Measurements from ENCODE around the gene HMCN2. TPM values are rescaled to one million over a fixed set of nuclear protein-coding genes. Genes with fewer than 3 reads are reported as not detected.

HMCN2 gene
- total RNA-seq, 4 donors from 2014 or later, result 9.6 to 21.1 (median 15.5) TPM

GRCh38 chr9:130390986-130391385, 125.4 kb downstream of the HMCN2 start:
- TF ChIP-seq POLR2A (IDR thresholded peaks at IDR 0.05) (no peak), POLR2AphosphoS5 (IDR thresholded peaks at IDR 0.05) (no peak), EP300 (IDR thresholded peaks at IDR 0.05) (no peak)
- TF ChIP-seq, protein P1, sequence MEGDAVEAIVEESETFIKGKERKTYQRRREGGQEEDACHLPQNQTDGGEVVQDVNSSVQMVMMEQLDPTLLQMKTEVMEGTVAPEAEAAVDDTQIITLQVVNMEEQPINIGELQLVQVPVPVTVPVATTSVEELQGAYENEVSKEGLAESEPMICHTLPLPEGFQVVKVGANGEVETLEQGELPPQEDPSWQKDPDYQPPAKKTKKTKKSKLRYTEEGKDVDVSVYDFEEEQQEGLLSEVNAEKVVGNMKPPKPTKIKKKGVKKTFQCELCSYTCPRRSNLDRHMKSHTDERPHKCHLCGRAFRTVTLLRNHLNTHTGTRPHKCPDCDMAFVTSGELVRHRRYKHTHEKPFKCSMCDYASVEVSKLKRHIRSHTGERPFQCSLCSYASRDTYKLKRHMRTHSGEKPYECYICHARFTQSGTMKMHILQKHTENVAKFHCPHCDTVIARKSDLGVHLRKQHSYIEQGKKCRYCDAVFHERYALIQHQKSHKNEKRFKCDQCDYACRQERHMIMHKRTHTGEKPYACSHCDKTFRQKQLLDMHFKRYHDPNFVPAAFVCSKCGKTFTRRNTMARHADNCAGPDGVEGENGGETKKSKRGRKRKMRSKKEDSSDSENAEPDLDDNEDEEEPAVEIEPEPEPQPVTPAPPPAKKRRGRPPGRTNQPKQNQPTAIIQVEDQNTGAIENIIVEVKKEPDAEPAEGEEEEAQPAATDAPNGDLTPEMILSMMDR (IDR thresholded peaks at IDR 0.05), result no peak
- no peaks in the 10 kb centered on the region for H3K4me1 ChIP-seq
- H3K27ac ChIP-seq, result no peak overlapping the region
- no peaks in the 10 kb centered on the region for H3K9me3 ChIP-seq
- no peak overlapping the region for H3K4me3 ChIP-seq
- H3K27me3 ChIP-seq, result no peaks in the 10 kb centered on the region
- peaks cover 0 to 90% of the 10 kb centered on the region in 2 donors for H3K36me3 ChIP-seq
- ATAC-seq, result no peak
- WGBS, 2 donors (ENCODE audit: low coverage in 1 of 2), result 90% methylated on average over 2 of the region's 27 CpGs; no CpG with 5 or more reads in 1 of the 2 donors

- TF ChIP-seq EP300 (IDR thresholded peaks at IDR 0.05) (no peak), POLR2AphosphoS5 (IDR thresholded peaks at IDR 0.05) (no peak)
- Histone ChIP-seq H3K4me3 (no peak overlapping the region), H3K4me1 (no peaks in the 10 kb centered on the region), H3K27ac (no peak overlapping the region), H3K36me3 (peaks cover 0 to 90% of the 10 kb centered on the region in 2 donors), H3K9me3 (no peaks in the 10 kb centered on the region), H3K27me3 (no peaks in the 10 kb centered on the region)
- ATAC-seq, result no peak
- 80% methylated on average over 1 of the region's 13 CpGs; no CpG with 5 or more reads in 1 of the 2 donors for WGBS, 2 donors (ENCODE audit: low coverage in 1 of 2)
Measured at GRCh38 chr9:130391866-130392265, 126.3 kb downstream of the HMCN2 start.

GRCh38 chr9:130393681-130394071, 128.1 kb downstream of the HMCN2 start:
- ATAC-seq, result no peak
- Histone ChIP-seq H3K4me3 (no peak overlapping the region), H3K4me1 (no peaks in the 10 kb centered on the region), H3K27ac (no peak overlapping the region), H3K27me3 (no peaks in the 10 kb centered on the region), H3K9me3 (no peaks in the 10 kb centered on the region), H3K36me3 (peaks cover 0 to 87% of the 10 kb centered on the region in 2 donors)
- 70% methylated on average over 7 of the region's 16 CpGs; no CpG with 5 or more reads in 1 of the 2 donors for WGBS, 2 donors (ENCODE audit: low coverage in 1 of 2)
- TF ChIP-seq POLR2AphosphoS5 (IDR thresholded peaks at IDR 0.05) (no peak), POLR2A (IDR thresholded peaks at IDR 0.05) (no peak), EP300 (IDR thresholded peaks at IDR 0.05) (no peak)
- TF ChIP-seq, protein P1 (IDR thresholded peaks at IDR 0.05), result no peak

DNA sequence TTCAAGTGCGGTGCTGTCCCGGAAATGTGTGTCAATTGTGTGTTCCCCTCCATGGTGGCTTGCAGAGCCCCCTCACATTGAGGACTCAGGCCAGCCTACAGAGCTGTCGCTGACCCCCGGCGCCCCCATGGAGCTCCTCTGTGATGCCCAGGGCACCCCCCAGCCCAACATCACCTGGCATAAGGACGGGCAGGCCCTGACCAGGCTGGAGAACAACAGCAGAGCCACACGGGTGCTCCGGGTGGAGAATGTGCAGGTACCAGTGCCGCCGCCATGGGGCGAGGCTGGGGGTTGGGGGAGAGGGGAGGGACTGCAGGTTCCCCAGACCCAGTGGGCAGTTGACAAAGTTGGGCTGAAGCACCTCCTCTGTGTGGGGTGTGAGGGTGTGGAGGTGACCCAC, 128.8 kb downstream of the HMCN2 start:
- TF ChIP-seq EP300 (IDR thresholded peaks at IDR 0.05) (no peak), POLR2AphosphoS5 (IDR thresholded peaks at IDR 0.05) (no peak), POLR2A (IDR thresholded peaks at IDR 0.05) (no peak)
- TF ChIP-seq, protein P1 (IDR thresholded peaks at IDR 0.05), result no peak
- Histone ChIP-seq H3K27ac (no peak overlapping the region), H3K27me3 (no peaks in the 10 kb centered on the region), H3K4me1 (no peaks in the 10 kb centered on the region), H3K9me3 (no peaks in the 10 kb centered on the region), H3K4me3 (no peak overlapping the region), H3K36me3 (peaks cover 0 to 82% of the 10 kb centered on the region in 2 donors)
- WGBS, 2 donors (ENCODE audit: low coverage in 1 of 2), result no CpG with 5 or more reads among the region's 11 CpGs
- ATAC-seq, result no peak

GRCh38 chr9:130394814-130395470, 129.4 kb downstream of the HMCN2 start:
- Histone ChIP-seq H3K27me3 (no peaks in the 10 kb centered on the region), H3K4me1 (no peaks in the 10 kb centered on the region), H3K27ac (no peak overlapping the region), H3K36me3 (peaks cover 0 to 82% of the 10 kb centered on the region in 2 donors), H3K9me3 (no peaks in the 10 kb centered on the region), H3K4me3 (no peak overlapping the region)
- WGBS, 2 donors (ENCODE audit: low coverage in 1 of 2), result 94% methylated on average over 6 of the region's 23 CpGs; no CpG with 5 or more reads in 1 of the 2 donors
- TF ChIP-seq POLR2AphosphoS5 (IDR thresholded peaks at IDR 0.05) (no peak), POLR2A (IDR thresholded peaks at IDR 0.05) (no peak), EP300 (IDR thresholded peaks at IDR 0.05) (no peak)
- ATAC-seq, result no peak
